Measurements from ENCODE around the gene NABP1. TPM values are rescaled to one million over a fixed set of nuclear protein-coding genes. Genes with fewer than 3 reads are reported as not detected.
A peak's percentile ranks its signal among the peaks of the same experiment; 100 is the strongest.

Gene NABP1
- total RNA-seq = 69.6 and 86.0 TPM in 2 replicates

- POLR2A ChIA-PET = interaction anchor here (0.6 to 7.9 kb wide), 46 partner anchors 9 to 1271 kb away, joined by 3 to 380 read pairs (median 7); partner anchors contain the start of genes STAT1 and STAT4
- CTCF ChIA-PET = interaction anchor here (0.9 to 3.1 kb wide), 3 partner anchors 14 to 111 kb away, joined by 3 to 17 read pairs (median 9); no protein-coding TSS in a partner anchor
- H3K27me3 Mint-ChIP-seq = no peaks in the 10 kb centered on the region
- peak within 1 kb of the TSS; percentile 99 for H3K27ac Mint-ChIP-seq
- ATAC-seq (ENCODE audit: low read depth) (peak; percentile 84), DNase-seq (peak; percentile 98)
- intact Hi-C loops (cut with micrococcal nuclease) = loop anchor here (1.0 to 10.0 kb wide), 14 partner anchors 8 to 1916 kb away; partner anchors contain the start of genes MFSD6, NAB1, NEMP2 and OSGEPL1
- peak within 1 kb of the TSS; percentile 97 for H3K4me3 Mint-ChIP-seq
- no peaks in the 10 kb centered on the region for H3K9me3 Mint-ChIP-seq
- H3K4me1 Mint-ChIP-seq = peaks cover 64% of the 10 kb centered on the region
- no peak for TF ChIP-seq CTCF (IDR thresholded peaks at IDR 0.05)
- H3K36me3 Mint-ChIP-seq (ENCODE audit: low read depth) = peaks cover 37% of the 10 kb centered on the region
Observed at GRCh38 chr2:191677646-191678436, at the start of gene NABP1. TSS of gene NABP1 (plus strand) at chr2:191678136. CDS start at chr2:191678615, 479 bp downstream.

GRCh38 chr2:191629001-191629453 is 48.9 kb upstream of the NABP1 start:
- TF ChIP-seq CTCF (IDR thresholded peaks at IDR 0.05) = no peak
- H3K36me3 Mint-ChIP-seq (ENCODE audit: low read depth) = no peaks in the 10 kb centered on the region
- peak; percentile 56 for ATAC-seq (ENCODE audit: low read depth)
- H3K4me1 Mint-ChIP-seq = peaks cover 36% of the 10 kb centered on the region
- peak overlapping the region; percentile 49 for H3K4me3 Mint-ChIP-seq
- DNase-seq = no peak
- POLR2A ChIA-PET = interaction anchor here (0.7 to 1.8 kb wide), 5 partner anchors 11 to 63 kb away, joined by 4 to 13 read pairs (median 11); partner anchors contain the start of gene NABP1
- H3K27me3 Mint-ChIP-seq = no peaks in the 10 kb centered on the region
- intact Hi-C loops (cut with micrococcal nuclease) = loop anchor here (1.0 kb wide), 1 partner anchor 12 kb away; no protein-coding TSS in a partner anchor
- H3K27ac Mint-ChIP-seq = peak overlapping the region; percentile 73
- CTCF ChIA-PET = no interaction called here
- H3K9me3 Mint-ChIP-seq = peaks cover 2% of the 10 kb centered on the region

GRCh38 chr2:191629976-191630712 is 47.8 kb upstream of the NABP1 start:
- TF ChIP-seq CTCF (IDR thresholded peaks at IDR 0.05) = no peak
- peaks cover 28% of the 10 kb centered on the region for H3K4me1 Mint-ChIP-seq
- intact Hi-C loops (cut with micrococcal nuclease) = loop anchor here (1.0 kb wide), 1 partner anchor 13 kb away; no protein-coding TSS in a partner anchor
- no peaks in the 10 kb centered on the region for H3K27me3 Mint-ChIP-seq
- peaks cover under 1% of the 10 kb centered on the region for H3K9me3 Mint-ChIP-seq
- H3K36me3 Mint-ChIP-seq (ENCODE audit: low read depth) = no peaks in the 10 kb centered on the region
- DNase-seq = no peak
- ChIA-PET CTCF (no interaction called here), POLR2A (interaction anchor here (1.6 to 1.8 kb wide), 3 partner anchors 13 to 50 kb away, joined by 4 to 11 read pairs (median 4); partner anchors contain the start of gene NABP1)
- H3K4me3 Mint-ChIP-seq = no peak overlapping the region
- no peak for ATAC-seq (ENCODE audit: low read depth)
- no peak overlapping the region for H3K27ac Mint-ChIP-seq

GRCh38 chr2:191631754-191632153 is 46.2 kb upstream of the NABP1 start:
- Mint-ChIP-seq H3K4me3 (no peak overlapping the region), H3K27ac (no peak overlapping the region), H3K27me3 (no peaks in the 10 kb centered on the region), H3K9me3 (no peaks in the 10 kb centered on the region), H3K36me3 (ENCODE audit: low read depth) (no peaks in the 10 kb centered on the region), H3K4me1 (peaks cover 31% of the 10 kb centered on the region)
- POLR2A ChIA-PET = interaction anchor here (2.0 kb wide), 1 partner anchor 45 kb away, joined by 8 read pairs; the partner anchor contains the start of gene NABP1
- intact Hi-C loops (cut with micrococcal nuclease) = no loop called here
- no peak for DNase-seq
- CTCF ChIA-PET = no interaction called here
- no peak for TF ChIP-seq CTCF (IDR thresholded peaks at IDR 0.05)
- no peak for ATAC-seq (ENCODE audit: low read depth)

All from activated B cell treated with CpG ODN at 0.5 μM for 24 hours (primary cell).